GM12878 (cell line): ENCODE measurements around the gene PARN. TPM values are rescaled to one million over a fixed set of nuclear protein-coding genes. Genes with fewer than 3 reads are reported as not detected.

Experiments used
- BCL3 ChIP-seq: IDR thresholded peaks from 2 replicates; pipeline ENCODE4 v1.6.1; 2011; ENCODE audit warnings: borderline replicate concordance, low read depth, mild to moderate bottlenecking, moderate library complexity, low read length; ENCODE audit not compliant: insufficient read depth, poor library complexity, severe bottlenecking
- CBX5 ChIP-seq: sonication (generic); IDR thresholded peaks from 2 replicates; pipeline ENCODE4 v1.6.1; 2016; ENCODE audit warnings: low read depth, moderate library complexity, mild to moderate bottlenecking, inconsistent platforms
- IRF3 ChIP-seq: fragments of 450-650 bp; IDR thresholded peaks from 2 replicates; pipeline ENCODE4 v1.6.1; 2014; ENCODE audit warnings: mild to moderate bottlenecking
- POLR2AphosphoS5 ChIP-seq: IDR thresholded peaks from 2 replicates; pipeline ENCODE4 v1.6.1; 2011; ENCODE audit warnings: mild to moderate bottlenecking, low read length, inconsistent platforms
- RAD21 ChIP-seq: IDR thresholded peaks from 2 replicates; pipeline ENCODE4 v1.6.1; 2011; ENCODE audit warnings: mild to moderate bottlenecking, low read depth, low read length, moderate library complexity; ENCODE audit not compliant: insufficient read depth
- RELA ChIP-seq: fragments of 450-650 bp; IDR thresholded peaks from 2 replicates; pipeline ENCODE4 v1.8.0; 2014; ENCODE audit warnings: borderline replicate concordance; ENCODE audit not compliant: partially characterized antibody
- SMAD1 ChIP-seq: fragments of 450-650 bp; IDR thresholded peaks from 2 replicates; pipeline ENCODE4 v1.6.1; 2018; ENCODE audit warnings: mild to moderate bottlenecking, low read depth; ENCODE audit not compliant: partially characterized antibody
- TAF1 ChIP-seq: IDR thresholded peaks from 2 replicates; pipeline ENCODE4 v1.6.1; 2011; ENCODE audit warnings: mild to moderate bottlenecking, low read depth, low read length, borderline replicate concordance
- polyA plus RNA-seq, 11 experiments: library from polyadenylated mRNA; depleted of rRNA in 4 of 11; unstranded in 6 of 11; stranded (reverse) in 5 of 11; fragments of >200 nt; fragmentation: Nextera tagmentation in 4 of 11; fragmentation: Illumina TruSeq in 1 of 11; extraction: Ambion mirVana in 4 of 11; extraction: Trizol in 1 of 11; gene quantifications; 1 replicate in 1 of 11; 2 replicates in 10 of 11; pipeline versions ENCODE4 v1.2.1 to v1.2.3, GENCODE V29; 2011 to 2016; ENCODE audit warnings: inconsistent platforms in 2 of 11, missing spikeins in 2 of 11, low read depth in 1 of 11
- total RNA-seq, 4 experiments: library from RNA; depleted of rRNA in 3 of 4; stranded (reverse); fragments of >200 nt in 3 of 4; fragmentation: Illumina TruSeq in 1 of 4; extraction: Trizol in 1 of 4; gene quantifications; 2 replicates each; pipeline versions ENCODE4 v1.2.1 to v1.2.3, GENCODE V29; 2013 to 2021
- TF ChIP-seq, protein P1 (sequence below): fragments of 450-650 bp; IDR thresholded peaks from 2 replicates; pipeline ENCODE4 v1.6.1; 2016; ENCODE audit warnings: mild to moderate bottlenecking
- TF ChIP-seq, protein P2 (sequence below): IDR thresholded peaks from 2 replicates; pipeline ENCODE4 v1.6.1; 2012; ENCODE audit warnings: mild to moderate bottlenecking, low read depth, low read length

Gene PARN
- total and polyA plus RNA-seq, 10 of the 15 experiments (the other 5 are each of a cell fraction or from before 2014, with no cell fraction given), result 15.6 to 77.3 (median 47.7) TPM

DNA sequence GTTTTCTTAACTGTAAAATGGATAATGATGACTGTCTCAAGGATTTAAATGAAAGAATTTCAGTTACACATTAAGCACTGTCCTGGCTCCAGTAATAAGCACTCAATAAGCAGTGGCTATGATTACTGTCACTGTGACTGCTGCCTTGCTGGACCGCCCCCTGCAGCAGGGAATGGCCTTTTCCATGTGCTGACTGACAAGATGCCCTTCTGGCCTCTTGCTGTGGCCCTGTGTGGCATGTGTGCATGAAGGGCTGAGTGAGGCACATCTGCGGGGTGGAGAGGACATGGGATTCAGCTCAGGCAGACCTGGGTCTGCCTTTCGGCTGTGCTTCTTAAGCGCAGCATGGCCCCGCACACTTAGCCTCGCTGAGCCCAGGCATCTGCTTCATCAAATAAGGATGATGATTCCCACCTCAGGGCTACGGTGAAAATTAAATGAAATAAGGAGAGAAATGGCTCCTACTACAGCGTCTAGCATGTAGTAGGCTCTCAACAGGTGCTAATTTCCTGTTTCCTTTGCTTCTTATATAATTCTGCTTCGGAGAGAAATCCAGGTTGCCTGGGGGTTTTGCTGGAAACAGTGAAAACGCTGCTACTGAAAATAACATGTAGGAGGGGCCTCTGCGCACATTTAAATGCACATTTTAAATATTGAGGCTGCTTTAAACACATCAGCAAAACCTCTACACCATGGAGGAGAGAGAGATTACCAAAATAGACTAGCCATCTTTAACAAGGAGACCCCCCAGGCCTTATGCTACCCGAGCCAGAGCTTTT, 183.9 kb downstream of the PARN start (continued):
- no peak for TF ChIP-seq BCL3
- no peak for TF ChIP-seq SMAD1
- no peak for TF ChIP-seq RELA
- TF ChIP-seq, protein P1, sequence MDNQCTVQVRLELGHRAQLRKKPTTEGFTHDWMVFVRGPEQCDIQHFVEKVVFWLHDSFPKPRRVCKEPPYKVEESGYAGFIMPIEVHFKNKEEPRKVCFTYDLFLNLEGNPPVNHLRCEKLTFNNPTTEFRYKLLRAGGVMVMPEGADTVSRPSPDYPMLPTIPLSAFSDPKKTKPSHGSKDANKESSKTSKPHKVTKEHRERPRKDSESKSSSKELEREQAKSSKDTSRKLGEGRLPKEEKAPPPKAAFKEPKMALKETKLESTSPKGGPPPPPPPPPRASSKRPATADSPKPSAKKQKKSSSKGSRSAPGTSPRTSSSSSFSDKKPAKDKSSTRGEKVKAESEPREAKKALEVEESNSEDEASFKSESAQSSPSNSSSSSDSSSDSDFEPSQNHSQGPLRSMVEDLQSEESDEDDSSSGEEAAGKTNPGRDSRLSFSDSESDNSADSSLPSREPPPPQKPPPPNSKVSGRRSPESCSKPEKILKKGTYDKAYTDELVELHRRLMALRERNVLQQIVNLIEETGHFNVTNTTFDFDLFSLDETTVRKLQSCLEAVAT, result no peak
- TF ChIP-seq POLR2AphosphoS5, result no peak
- TF ChIP-seq, protein P2, sequence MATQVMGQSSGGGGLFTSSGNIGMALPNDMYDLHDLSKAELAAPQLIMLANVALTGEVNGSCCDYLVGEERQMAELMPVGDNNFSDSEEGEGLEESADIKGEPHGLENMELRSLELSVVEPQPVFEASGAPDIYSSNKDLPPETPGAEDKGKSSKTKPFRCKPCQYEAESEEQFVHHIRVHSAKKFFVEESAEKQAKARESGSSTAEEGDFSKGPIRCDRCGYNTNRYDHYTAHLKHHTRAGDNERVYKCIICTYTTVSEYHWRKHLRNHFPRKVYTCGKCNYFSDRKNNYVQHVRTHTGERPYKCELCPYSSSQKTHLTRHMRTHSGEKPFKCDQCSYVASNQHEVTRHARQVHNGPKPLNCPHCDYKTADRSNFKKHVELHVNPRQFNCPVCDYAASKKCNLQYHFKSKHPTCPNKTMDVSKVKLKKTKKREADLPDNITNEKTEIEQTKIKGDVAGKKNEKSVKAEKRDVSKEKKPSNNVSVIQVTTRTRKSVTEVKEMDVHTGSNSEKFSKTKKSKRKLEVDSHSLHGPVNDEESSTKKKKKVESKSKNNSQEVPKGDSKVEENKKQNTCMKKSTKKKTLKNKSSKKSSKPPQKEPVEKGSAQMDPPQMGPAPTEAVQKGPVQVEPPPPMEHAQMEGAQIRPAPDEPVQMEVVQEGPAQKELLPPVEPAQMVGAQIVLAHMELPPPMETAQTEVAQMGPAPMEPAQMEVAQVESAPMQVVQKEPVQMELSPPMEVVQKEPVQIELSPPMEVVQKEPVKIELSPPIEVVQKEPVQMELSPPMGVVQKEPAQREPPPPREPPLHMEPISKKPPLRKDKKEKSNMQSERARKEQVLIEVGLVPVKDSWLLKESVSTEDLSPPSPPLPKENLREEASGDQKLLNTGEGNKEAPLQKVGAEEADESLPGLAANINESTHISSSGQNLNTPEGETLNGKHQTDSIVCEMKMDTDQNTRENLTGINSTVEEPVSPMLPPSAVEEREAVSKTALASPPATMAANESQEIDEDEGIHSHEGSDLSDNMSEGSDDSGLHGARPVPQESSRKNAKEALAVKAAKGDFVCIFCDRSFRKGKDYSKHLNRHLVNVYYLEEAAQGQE, result no peak
- TF ChIP-seq TAF1, result no peak
- TF ChIP-seq RAD21, result no peak
- no peak for TF ChIP-seq IRF3
- no peak for TF ChIP-seq CBX5
